H1 (cell line): ENCODE data around the gene DGKK. TPM values are rescaled to one million over a fixed set of nuclear protein-coding genes. Genes with fewer than 3 reads are reported as not detected.

ENCODE experiments used
- BRCA1 ChIP-seq: IDR thresholded peaks from 2 replicates; pipeline ENCODE4 v1.6.1; 2012; ENCODE audit warnings: low read depth, low read length, improper control_type of control experiment
- GTF2F1 ChIP-seq: IDR thresholded peaks from 2 replicates; pipeline ENCODE4 v1.6.1; 2012; ENCODE audit warnings: low read depth, low read length, improper control_type of control experiment, borderline replicate concordance
- KDM4A ChIP-seq: IDR thresholded peaks from one replicate; pipeline ENCODE4 v1.7.1; 2012; ENCODE audit warnings: low read depth, mild to moderate bottlenecking, moderate library complexity, low read length, inconsistent platforms; ENCODE audit not compliant: severe bottlenecking
- NANOG ChIP-seq: IDR thresholded peaks from 2 replicates; pipeline ENCODE4 v1.6.1; 2011; ENCODE audit warnings: low read length, low read depth, mild to moderate bottlenecking, inconsistent platforms; ENCODE audit not compliant: insufficient read depth, poor library complexity, severe bottlenecking
- RAD21 ChIP-seq, 2 experiments: IDR thresholded peaks in 1 of 2; conservative IDR thresholded peaks in 1 of 2; 2 replicates each; pipeline ENCODE4 v1.6.1; 2011; ENCODE audit warnings: low read depth in 2 of 2, low read length in 2 of 2, improper control_type of control experiment in 1 of 2, inconsistent platforms in 1 of 2, mild to moderate bottlenecking in 1 of 2, moderate library complexity in 1 of 2
- RXRA ChIP-seq: IDR thresholded peaks from 2 replicates; pipeline ENCODE4 v1.6.1; 2011; ENCODE audit warnings: low read depth, mild to moderate bottlenecking, low read length, moderate library complexity; ENCODE audit not compliant: insufficient read depth
- polyA plus RNA-seq, 7 experiments: library from polyadenylated mRNA; depleted of rRNA in 3 of 7; stranded (reverse) in 5 of 7; unstranded in 2 of 7; fragments of >200 nt in 5 of 7; fragments of 200-250 nt in 2 of 7; gene quantifications; 1 replicate in 5 of 7; 2 replicates in 1 of 7; 4 replicates in 1 of 7; pipeline versions ENCODE4 v1.2.1 to v1.2.3, GENCODE V29; 2011 to 2013; ENCODE audit warnings: missing spikeins in 2 of 7, mixed read lengths in 2 of 7
- total RNA-seq: library from RNA; stranded (reverse); fragmentation: NEBNext Ultra II Directional; extraction: Animal tissue kit (Norgen Biotek cat#: 25700); gene quantifications from 2 replicates; pipeline ENCODE4 v1.2.1, GENCODE V29; 2021
- TF ChIP-seq, protein P1 (sequence below): fragments of 300-600 bp; sonication (generic); IDR thresholded peaks from 2 replicates; pipeline ENCODE4 v1.7.1; 2012; ENCODE audit warnings: low read length, moderate library complexity, mild to moderate bottlenecking, inconsistent platforms; ENCODE audit not compliant: insufficient replicate concordance

The DGKK gene
- total and polyA plus RNA-seq, 2 of the 8 experiments (the other 6 are each of a cell fraction or from before 2014, with no cell fraction given): 4.9 to 19.2 TPM

DNA sequence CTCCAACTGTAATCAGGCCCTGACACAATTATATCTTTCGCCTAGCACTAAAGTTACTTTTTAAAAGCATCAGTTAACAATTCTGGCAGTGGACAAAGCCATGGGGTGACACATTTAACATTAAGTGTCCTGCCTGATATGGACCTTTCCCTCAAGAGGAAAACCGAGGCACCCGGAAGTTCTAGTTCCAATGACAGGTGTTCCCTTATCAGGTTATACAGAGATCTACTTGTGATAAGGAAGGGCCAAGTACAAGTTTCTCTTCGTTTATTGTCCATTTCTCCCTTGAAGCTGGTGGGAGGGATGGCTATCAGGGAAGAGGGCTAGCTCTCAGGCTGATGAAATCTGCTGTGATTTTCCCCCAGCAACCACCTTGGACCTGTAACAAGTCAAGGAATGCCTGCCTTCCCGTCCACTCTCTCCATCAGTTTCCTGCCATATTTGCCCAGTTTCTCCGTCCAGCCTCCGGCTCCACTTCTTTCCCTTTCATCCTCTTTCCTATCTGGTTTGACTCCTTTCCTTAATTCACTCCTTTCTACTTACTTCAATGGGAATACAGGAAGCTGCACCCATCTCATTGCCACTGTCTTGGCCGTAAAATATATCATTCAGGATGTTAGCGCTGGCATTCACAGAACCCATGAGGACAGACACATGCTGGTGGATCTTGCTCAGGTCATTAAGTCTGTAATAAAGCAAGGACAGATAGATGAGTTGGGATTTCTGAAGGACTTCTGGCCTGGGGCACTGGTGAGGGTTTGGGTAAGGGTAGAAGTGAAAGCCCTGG is 95.0 kb downstream of the DGKK start (continued):
- TF ChIP-seq RXRA: no peak
- TF ChIP-seq, protein P1, sequence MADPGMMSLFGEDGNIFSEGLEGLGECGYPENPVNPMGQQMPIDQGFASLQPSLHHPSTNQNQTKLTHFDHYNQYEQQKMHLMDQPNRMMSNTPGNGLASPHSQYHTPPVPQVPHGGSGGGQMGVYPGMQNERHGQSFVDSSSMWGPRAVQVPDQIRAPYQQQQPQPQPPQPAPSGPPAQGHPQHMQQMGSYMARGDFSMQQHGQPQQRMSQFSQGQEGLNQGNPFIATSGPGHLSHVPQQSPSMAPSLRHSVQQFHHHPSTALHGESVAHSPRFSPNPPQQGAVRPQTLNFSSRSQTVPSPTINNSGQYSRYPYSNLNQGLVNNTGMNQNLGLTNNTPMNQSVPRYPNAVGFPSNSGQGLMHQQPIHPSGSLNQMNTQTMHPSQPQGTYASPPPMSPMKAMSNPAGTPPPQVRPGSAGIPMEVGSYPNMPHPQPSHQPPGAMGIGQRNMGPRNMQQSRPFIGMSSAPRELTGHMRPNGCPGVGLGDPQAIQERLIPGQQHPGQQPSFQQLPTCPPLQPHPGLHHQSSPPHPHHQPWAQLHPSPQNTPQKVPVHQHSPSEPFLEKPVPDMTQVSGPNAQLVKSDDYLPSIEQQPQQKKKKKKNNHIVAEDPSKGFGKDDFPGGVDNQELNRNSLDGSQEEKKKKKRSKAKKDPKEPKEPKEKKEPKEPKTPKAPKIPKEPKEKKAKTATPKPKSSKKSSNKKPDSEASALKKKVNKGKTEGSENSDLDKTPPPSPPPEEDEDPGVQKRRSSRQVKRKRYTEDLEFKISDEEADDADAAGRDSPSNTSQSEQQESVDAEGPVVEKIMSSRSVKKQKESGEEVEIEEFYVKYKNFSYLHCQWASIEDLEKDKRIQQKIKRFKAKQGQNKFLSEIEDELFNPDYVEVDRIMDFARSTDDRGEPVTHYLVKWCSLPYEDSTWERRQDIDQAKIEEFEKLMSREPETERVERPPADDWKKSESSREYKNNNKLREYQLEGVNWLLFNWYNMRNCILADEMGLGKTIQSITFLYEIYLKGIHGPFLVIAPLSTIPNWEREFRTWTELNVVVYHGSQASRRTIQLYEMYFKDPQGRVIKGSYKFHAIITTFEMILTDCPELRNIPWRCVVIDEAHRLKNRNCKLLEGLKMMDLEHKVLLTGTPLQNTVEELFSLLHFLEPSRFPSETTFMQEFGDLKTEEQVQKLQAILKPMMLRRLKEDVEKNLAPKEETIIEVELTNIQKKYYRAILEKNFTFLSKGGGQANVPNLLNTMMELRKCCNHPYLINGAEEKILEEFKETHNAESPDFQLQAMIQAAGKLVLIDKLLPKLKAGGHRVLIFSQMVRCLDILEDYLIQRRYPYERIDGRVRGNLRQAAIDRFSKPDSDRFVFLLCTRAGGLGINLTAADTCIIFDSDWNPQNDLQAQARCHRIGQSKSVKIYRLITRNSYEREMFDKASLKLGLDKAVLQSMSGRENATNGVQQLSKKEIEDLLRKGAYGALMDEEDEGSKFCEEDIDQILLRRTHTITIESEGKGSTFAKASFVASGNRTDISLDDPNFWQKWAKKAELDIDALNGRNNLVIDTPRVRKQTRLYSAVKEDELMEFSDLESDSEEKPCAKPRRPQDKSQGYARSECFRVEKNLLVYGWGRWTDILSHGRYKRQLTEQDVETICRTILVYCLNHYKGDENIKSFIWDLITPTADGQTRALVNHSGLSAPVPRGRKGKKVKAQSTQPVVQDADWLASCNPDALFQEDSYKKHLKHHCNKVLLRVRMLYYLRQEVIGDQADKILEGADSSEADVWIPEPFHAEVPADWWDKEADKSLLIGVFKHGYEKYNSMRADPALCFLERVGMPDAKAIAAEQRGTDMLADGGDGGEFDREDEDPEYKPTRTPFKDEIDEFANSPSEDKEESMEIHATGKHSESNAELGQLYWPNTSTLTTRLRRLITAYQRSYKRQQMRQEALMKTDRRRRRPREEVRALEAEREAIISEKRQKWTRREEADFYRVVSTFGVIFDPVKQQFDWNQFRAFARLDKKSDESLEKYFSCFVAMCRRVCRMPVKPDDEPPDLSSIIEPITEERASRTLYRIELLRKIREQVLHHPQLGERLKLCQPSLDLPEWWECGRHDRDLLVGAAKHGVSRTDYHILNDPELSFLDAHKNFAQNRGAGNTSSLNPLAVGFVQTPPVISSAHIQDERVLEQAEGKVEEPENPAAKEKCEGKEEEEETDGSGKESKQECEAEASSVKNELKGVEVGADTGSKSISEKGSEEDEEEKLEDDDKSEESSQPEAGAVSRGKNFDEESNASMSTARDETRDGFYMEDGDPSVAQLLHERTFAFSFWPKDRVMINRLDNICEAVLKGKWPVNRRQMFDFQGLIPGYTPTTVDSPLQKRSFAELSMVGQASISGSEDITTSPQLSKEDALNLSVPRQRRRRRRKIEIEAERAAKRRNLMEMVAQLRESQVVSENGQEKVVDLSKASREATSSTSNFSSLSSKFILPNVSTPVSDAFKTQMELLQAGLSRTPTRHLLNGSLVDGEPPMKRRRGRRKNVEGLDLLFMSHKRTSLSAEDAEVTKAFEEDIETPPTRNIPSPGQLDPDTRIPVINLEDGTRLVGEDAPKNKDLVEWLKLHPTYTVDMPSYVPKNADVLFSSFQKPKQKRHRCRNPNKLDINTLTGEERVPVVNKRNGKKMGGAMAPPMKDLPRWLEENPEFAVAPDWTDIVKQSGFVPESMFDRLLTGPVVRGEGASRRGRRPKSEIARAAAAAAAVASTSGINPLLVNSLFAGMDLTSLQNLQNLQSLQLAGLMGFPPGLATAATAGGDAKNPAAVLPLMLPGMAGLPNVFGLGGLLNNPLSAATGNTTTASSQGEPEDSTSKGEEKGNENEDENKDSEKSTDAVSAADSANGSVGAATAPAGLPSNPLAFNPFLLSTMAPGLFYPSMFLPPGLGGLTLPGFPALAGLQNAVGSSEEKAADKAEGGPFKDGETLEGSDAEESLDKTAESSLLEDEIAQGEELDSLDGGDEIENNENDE: no peak
- TF ChIP-seq GTF2F1: no peak
- TF ChIP-seq RAD21 (IDR thresholded peaks at IDR 0.05 in 1 of 2, conservative IDR thresholded peaks at IDR 0.05 in 1 of 2; ENCODE audit: low read depth in 2 of 2, low read length in 2 of 2): no peak
- TF ChIP-seq BRCA1: no peak
- TF ChIP-seq NANOG: no peak
- TF ChIP-seq KDM4A: no peak
